Effector memory CD4-positive, alpha-beta T cell (primary cell): Measurements from ENCODE around the gene AFAP1L1.

Experiments
- DNase-seq, 3 donors: peaks; one replicate each; pipeline ENCODE4 v3.0.0-alpha.2; 2020
- H3K27ac ChIP-seq: 2 replicates; pipeline ENCODE4 v1.7.0; 2013; ENCODE audit warnings: mild to moderate bottlenecking, low read length, moderate library complexity; ENCODE audit not compliant: insufficient read depth, poor library complexity, severe bottlenecking
- H3K27me3 ChIP-seq: replicated peaks from 2 replicates; pipeline ENCODE4 v1.7.0; 2013; ENCODE audit warnings: mild to moderate bottlenecking, low read length; ENCODE audit not compliant: insufficient read depth, control insufficient read depth, poor library complexity, severe bottlenecking
- H3K36me3 ChIP-seq: 2 replicates; pipeline ENCODE4 v1.7.0; 2013; ENCODE audit warnings: mild to moderate bottlenecking, low read length, moderate library complexity; ENCODE audit not compliant: control insufficient read depth, insufficient read depth
- H3K4me1 ChIP-seq: 2 replicates; pipeline ENCODE4 v1.7.0; 2013; ENCODE audit warnings: low read length, mild to moderate bottlenecking; ENCODE audit not compliant: control insufficient read depth, insufficient read depth, poor library complexity, severe bottlenecking
- H3K4me3 ChIP-seq: 2 replicates; pipeline ENCODE4 v1.7.0; 2013; ENCODE audit warnings: low read length, low read depth, mild to moderate bottlenecking; ENCODE audit not compliant: insufficient read depth, poor library complexity, severe bottlenecking
- H3K9me3 ChIP-seq: 2 replicates; pipeline ENCODE4 v1.7.0; 2013; ENCODE audit warnings: mild to moderate bottlenecking, low read length, moderate library complexity; ENCODE audit not compliant: control insufficient read depth

AFAP1L1 gene

DNA sequence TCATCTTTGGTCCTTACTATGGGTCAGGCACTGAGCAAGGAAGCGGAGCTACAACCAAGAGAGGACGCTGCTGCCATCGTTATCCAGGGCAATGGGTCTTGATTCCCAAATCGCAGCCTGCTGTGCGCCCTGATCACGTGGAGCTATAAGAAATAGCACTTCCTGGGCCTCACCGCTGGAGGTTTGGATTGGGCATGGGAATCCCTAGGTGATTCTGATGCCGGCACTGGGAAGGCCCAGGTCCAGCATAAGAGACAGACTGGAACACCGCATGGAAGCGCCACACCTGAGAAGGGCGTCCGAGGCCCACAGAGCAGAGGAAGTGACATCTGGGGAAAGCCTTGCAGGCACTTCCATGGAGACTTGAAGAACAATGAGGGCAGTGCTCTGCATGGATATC is 104.4 kb downstream of the AFAP1L1 start:
- H3K4me3 ChIP-seq, result no peak overlapping the region
- no peak overlapping the region for H3K27ac ChIP-seq
- H3K36me3 ChIP-seq, result no peaks in the 10 kb centered on the region
- no peak for DNase-seq
- H3K4me1 ChIP-seq, result no peaks in the 10 kb centered on the region
- H3K27me3 ChIP-seq, result no peaks in the 10 kb centered on the region
- no peaks in the 10 kb centered on the region for H3K9me3 ChIP-seq

DNA sequence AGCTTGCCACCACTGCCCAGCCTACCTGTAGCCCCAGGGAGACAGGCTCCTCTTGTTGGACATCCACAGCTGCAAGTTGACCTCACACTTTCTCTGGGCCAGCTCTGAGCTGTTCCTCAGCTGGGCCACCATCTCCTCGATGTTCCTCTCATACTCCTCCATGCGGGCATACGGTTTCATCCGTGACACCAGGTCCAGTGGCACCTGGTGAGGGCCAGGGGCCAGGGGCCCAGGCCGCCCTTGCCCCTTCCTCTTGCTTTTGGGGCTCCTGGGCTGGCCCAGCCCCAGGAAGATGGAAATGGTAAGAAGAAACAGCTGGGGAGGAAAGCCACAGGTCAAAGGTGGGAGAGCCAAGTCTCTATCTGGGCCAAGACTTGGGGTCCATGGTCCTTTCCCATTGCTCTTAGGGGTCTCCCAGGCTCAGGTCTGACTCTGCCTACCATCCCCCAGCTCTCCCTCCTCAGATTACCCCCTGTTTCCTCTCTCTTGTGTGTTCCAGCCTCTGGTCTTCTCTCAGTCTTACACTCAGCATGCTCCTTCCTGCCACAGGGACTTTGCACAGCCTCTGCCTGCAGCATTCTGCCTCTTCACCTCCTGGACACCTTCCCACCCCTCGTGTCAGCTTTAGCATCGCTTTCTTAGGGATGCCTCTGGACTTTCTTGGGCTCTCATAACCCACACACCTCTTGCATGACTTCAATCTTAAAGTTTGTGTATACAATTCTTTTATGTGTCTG is 105.2 kb downstream of the AFAP1L1 start:
- H3K9me3 ChIP-seq, result no peaks in the 10 kb centered on the region
- no peaks in the 10 kb centered on the region for H3K4me1 ChIP-seq
- no peak for DNase-seq
- no peaks in the 10 kb centered on the region for H3K36me3 ChIP-seq
- H3K27me3 ChIP-seq, result no peaks in the 10 kb centered on the region
- H3K27ac ChIP-seq, result no peak overlapping the region
- H3K4me3 ChIP-seq, result no peak overlapping the region

DNA sequence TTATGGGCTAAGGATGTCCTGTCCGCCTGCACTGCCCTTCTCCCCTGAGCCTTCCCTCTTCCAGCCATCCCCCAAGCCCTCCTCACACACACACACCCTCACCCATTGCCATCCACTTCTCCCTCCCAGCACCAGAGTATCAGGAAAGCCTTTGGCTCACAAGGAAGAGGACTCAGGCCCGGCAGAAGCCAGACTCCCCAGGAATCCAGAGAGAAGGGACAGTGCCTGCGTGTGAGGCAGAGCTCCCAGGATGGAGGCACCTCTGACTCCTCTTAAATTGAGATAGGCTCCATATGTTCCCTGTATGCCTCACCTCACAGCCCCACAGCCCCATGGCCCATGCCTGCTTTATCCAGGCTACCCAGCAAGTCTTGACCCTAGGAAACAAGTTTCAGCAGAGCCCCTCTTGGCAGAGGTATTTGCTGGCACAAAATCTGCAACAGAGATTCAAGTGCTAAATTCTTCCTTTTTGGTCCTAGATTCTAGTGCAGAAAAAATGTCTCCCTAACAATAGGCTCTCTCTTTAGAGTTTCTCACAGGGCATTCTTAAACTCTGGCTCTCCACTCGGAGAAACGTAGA is 106.7 kb downstream of the AFAP1L1 start:
- no peaks in the 10 kb centered on the region for H3K4me1 ChIP-seq
- no peaks in the 10 kb centered on the region for H3K9me3 ChIP-seq

DNA sequence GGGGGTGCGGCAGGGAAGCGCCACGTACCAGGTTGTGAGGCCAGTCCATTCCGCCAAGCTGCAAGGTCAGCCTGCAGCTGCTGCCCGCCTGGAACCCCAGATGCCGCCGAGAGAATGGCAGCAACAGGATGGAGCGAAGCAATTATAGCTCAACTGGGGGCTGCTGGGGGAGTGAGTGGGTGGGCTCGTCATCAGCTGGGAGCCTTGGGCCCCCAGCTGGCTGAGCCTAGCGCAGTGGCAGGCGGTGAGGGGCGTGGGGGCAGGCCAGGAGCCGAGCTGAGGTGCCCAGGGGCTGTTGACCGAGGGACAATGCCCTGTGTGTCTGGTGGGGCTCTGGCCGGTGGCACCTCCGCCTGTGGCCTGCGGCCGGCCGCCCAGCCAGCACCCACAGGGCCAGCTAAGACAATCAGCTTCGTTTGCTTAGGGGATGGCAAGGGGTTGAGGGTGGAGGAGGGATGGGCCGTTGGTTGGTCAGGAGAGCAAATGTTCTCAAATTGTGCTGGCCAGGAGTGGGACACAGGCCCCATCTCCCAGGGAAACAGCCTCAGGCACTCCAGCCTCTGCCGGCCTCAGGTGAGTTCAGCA is 107.6 kb downstream of the AFAP1L1 start, which contains the start of gene IL17B:
Gene IL17B (minus strand): TSS at position 116 of the 585 bp plus-strand sequence. CDS start 67 bp downstream, at position 49.
- H3K4me1 ChIP-seq, result no peaks in the 10 kb centered on the region
- H3K27me3 ChIP-seq, result no peaks in the 10 kb centered on the region
- no peaks in the 10 kb centered on the region for H3K9me3 ChIP-seq
- no peak within 1 kb of the TSS for H3K27ac ChIP-seq
- DNase-seq, result no peak
- no peaks in the 10 kb centered on the region for H3K36me3 ChIP-seq
- H3K4me3 ChIP-seq, result no peak within 1 kb of the TSS

More for the DNA sequence above, 106.7 kb downstream of the AFAP1L1 start:
- no peak for DNase-seq
- H3K27me3 ChIP-seq, result no peaks in the 10 kb centered on the region
- H3K4me3 ChIP-seq, result no peak overlapping the region
- H3K27ac ChIP-seq, result no peak overlapping the region
- H3K36me3 ChIP-seq, result no peaks in the 10 kb centered on the region

DNA sequence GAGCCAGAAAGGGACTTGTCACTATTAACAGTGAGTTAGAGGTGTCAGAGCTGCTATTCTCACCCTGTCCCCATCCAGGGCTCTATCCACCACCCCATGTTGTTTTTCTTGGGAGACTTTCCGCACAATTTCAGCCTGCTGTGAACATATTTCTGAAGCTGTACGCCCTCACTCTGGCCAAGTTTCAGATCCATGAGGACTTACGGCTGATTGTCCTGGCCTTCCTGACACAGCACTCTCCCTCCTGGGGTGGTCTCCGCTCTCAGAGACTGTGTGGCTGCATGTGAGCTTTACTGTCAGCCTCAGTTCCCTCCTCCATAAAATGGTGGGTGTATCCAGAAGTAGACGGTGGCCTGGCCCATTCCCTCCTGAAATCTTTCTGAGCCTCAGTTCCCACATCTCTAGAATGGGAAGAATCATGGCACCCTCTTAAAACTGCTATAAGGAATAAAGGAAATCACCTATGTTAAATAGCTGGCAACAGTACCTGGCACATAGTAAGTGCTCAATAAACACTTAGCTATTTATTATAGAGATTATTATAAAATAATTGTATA is 108.2 kb downstream of the AFAP1L1 start:
- H3K36me3 ChIP-seq, result no peaks in the 10 kb centered on the region
- H3K4me1 ChIP-seq, result no peaks in the 10 kb centered on the region
- no peaks in the 10 kb centered on the region for H3K27me3 ChIP-seq
- DNase-seq, result no peak
- no peaks in the 10 kb centered on the region for H3K9me3 ChIP-seq
- no peak overlapping the region for H3K27ac ChIP-seq
- no peak overlapping the region for H3K4me3 ChIP-seq

DNA sequence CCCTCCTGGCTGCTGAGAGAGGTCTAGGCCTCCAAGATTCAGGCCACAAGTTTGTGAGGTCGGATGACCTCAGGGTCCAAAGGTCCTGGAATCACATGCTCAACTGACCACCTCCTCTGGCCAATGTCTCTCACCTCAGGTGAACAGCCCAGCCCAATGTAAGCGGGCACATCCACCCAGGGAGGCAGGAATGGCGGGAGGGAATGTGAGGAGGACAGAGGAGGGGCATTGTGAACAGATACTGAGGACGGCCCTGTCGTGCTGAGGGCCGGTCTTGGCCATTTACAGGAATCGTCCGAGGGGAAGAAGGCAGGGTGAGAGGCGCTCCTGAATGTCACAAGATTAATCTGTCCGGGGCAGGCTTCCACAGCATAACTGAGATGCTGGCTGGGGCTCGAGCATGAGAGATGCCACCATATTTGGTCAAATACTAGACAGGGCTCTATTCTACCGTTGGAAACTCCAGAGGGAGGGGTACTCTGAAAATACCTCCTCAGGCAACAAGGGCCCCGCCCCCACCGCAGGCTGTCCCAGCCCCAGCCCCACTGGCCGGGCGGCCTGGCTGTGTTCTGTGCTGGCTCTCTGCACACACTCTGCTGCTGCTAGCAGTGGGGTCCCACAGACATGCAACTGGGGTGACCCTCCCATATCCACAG is 108.9 kb downstream of the AFAP1L1 start:
- H3K27ac ChIP-seq, result no peak overlapping the region
- no peaks in the 10 kb centered on the region for H3K27me3 ChIP-seq
- no peaks in the 10 kb centered on the region for H3K36me3 ChIP-seq
- no peak overlapping the region for H3K4me3 ChIP-seq
- no peak for DNase-seq
- no peaks in the 10 kb centered on the region for H3K4me1 ChIP-seq
- H3K9me3 ChIP-seq, result no peaks in the 10 kb centered on the region

DNA sequence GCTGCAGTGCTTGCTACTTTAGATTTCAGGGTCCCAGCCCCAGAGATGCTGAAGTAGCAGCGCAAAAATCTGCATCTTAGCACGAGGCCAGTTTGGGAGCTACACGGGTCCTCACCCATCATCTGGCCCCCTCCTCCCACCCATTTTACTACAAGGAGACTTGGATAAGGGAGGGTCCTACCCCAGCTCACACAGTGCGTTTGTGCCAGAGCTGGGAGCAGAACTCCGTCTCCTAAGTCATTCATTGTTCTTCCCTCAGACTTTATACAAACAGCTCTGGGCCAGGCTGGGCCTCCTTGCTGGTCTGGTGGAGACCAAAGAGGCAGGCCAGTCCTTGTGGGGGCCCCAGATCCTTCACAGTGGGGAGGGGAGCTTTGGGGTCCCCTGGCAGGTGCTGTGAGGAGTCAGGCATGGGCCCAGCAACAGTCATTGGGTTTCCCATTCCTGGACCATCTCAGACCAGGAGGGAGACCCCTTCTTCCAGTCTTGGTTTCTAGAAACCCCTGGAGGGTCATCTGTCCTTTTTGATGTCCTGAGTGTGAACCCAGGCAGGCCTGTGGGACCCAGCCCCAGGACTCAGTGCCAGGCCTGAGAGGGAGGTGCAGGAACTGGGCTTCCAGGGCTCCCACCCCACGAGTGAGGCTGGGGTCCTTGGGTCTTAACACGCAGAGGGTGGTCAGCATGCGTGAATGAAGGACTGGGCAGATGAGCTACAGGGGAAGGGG is 109.8 kb downstream of the AFAP1L1 start:
- Histone ChIP-seq H3K9me3 (no peaks in the 10 kb centered on the region), H3K4me3 (no peak overlapping the region), H3K36me3 (no peaks in the 10 kb centered on the region), H3K4me1 (no peaks in the 10 kb centered on the region), H3K27me3 (no peaks in the 10 kb centered on the region), H3K27ac (no peak overlapping the region)
- no peak for DNase-seq

DNA sequence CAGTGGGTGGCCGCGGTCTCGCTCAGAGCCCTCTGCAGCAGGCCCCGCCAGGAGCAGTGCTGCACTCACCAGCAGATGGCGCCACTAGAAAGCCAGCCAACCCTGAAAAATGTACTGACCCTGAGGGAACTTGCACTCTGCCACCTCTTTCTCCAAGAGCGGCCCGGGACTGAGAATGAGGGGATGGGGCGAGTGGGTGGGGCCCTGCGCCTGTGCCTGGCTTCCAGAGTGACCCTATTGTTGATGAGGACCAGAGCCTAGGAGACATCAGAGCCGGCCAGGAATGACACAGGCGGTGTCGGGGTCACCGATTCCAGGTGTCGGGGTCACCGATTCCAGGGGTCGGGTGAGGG is 110.3 kb downstream of the AFAP1L1 start:
- Histone ChIP-seq H3K4me3 (no peak overlapping the region), H3K4me1 (no peaks in the 10 kb centered on the region), H3K27ac (no peak overlapping the region), H3K36me3 (no peaks in the 10 kb centered on the region), H3K27me3 (no peaks in the 10 kb centered on the region), H3K9me3 (no peaks in the 10 kb centered on the region)
- DNase-seq, result peak; percentile 33 to 57 (median 36)

DNA sequence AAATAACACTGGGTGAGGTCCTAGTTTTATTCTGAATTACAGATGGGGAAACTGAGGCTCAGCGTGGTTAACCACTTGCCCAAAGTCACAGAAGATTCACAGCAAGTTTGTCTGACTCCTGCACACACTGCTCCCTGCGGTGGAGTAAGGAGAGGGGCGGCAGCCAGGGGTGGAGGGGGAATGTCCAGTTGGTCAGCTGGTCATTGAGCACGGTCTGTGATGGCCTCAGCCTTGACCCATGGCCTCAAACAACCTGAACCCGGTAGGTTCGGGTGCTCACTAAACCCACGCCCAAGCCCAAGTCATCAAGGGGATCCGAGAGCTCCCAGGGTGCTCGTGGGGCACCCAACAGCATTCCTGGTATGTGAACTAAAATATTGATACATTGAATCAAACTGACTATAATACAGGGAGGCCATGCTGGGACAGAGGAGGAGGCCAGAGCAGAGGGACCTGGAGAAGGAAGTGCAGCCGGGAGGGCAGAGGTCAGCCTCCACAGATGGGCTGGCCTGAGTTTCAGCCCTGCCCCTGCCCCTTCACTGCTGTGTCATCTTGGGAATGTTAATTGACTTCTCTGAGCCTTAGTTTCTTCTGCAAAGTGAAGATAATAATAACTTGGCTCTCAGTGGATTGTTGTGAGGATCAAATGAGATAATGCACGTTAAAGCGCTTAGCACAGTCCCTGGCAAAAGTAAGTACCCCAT is 111.0 kb downstream of the AFAP1L1 start:
- Histone ChIP-seq H3K4me1 (no peaks in the 10 kb centered on the region), H3K36me3 (no peaks in the 10 kb centered on the region), H3K27me3 (no peaks in the 10 kb centered on the region), H3K4me3 (no peak overlapping the region), H3K9me3 (no peaks in the 10 kb centered on the region), H3K27ac (no peak overlapping the region)
- no peak for DNase-seq
